ENCODE measurements around the gene SH2D2A. TPM values are rescaled to one million over a fixed set of nuclear protein-coding genes. Genes with fewer than 3 reads are reported as not detected.

SH2D2A gene
- total and polyA plus RNA-seq, 2 donors (not counting 3 experiments of a cell fraction or from before 2014, with no cell fraction given): 0.92 to 1.1 TPM

GRCh38 chr1:156795787-156796186, 20.9 kb downstream of the SH2D2A start:
- dilution Hi-C loops (cut with MboI; ENCODE audit: extremely low pct_ligation_motif_present, low sequenced_read_pairs): no loop called here
- Histone ChIP-seq H4K20me1 (replicated peaks; ENCODE audit: control insufficient read depth, extremely low read depth, insufficient read depth, low read length) (no peaks in the 10 kb centered on the region), H3K4me3 (replicated peaks in 1 of 3; ENCODE audit: insufficient read depth in 1 of 3, low read depth in 1 of 3, low read length in 3 of 3) (no peak overlapping the region), H3K27ac (ENCODE audit: insufficient read depth, low read depth, low read length) (no peak overlapping the region), H3K4me1 (ENCODE audit: control insufficient read depth, extremely low read depth, insufficient read depth, low read length) (no peaks in the 10 kb centered on the region), H3K36me3 (ENCODE audit: control insufficient read depth in 2 of 2, extremely low read depth in 1 of 2, insufficient read depth in 2 of 2, low read length in 2 of 2) (peaks cover 33 to 47% of the 10 kb centered on the region in 2 experiments), H3K4me2 (ENCODE audit: insufficient read depth, low read length) (no peak overlapping the region), H3K9me1 (replicated peaks; ENCODE audit: control insufficient read depth, extremely low read depth, insufficient read depth, low read length) (no peaks in the 10 kb centered on the region), H3K27me3 (ENCODE audit: control insufficient read depth in 2 of 2, insufficient read depth in 2 of 2, low read length in 2 of 2) (no peaks in the 10 kb centered on the region), H2AFZ (ENCODE audit: low read depth, low read length) (no peak overlapping the region), H3K9me3 (replicated peaks; ENCODE audit: control insufficient read depth, insufficient read depth, low read length) (no peaks in the 10 kb centered on the region), H3K79me2 (ENCODE audit: control insufficient read depth, insufficient read depth, low read length) (no peaks in the 10 kb centered on the region), H3K9ac (replicated peaks; ENCODE audit: extremely low read depth, insufficient read depth, low read length) (no peak overlapping the region)
- no peak for TF ChIP-seq GATA2 (IDR thresholded peaks at IDR 0.05; ENCODE audit: insufficient read depth, insufficient read length, low read depth, low read length)
- no peak for TF ChIP-seq POLR2AphosphoS5 (IDR thresholded peaks at IDR 0.05; ENCODE audit: insufficient read depth, low read depth, low read length)
- no peak for TF ChIP-seq JUN (IDR thresholded peaks at IDR 0.05; ENCODE audit: borderline replicate concordance, insufficient read depth, insufficient read length, low read depth)
- no peak for TF ChIP-seq MAX (IDR thresholded peaks at IDR 0.05; ENCODE audit: insufficient read depth, insufficient read length)
- no peak for TF ChIP-seq FOS (IDR thresholded peaks at IDR 0.05; ENCODE audit: borderline replicate concordance, insufficient read depth, low read length)
- TF ChIP-seq POLR2A (IDR thresholded peaks at IDR 0.05; ENCODE audit: low read depth, low read length): no peak
- no peak for TF ChIP-seq EZH2 (IDR thresholded peaks at IDR 0.05; ENCODE audit: borderline replicate concordance, low read depth, low read length, severe bottlenecking)
- no peak for TF ChIP-seq CTCF (IDR thresholded peaks at IDR 0.05; ENCODE audit: extremely low read depth in 1 of 2, insufficient read depth in 1 of 2, low read depth in 1 of 2, low read length in 2 of 2)
- no peak for TF ChIP-seq MYC (IDR thresholded peaks at IDR 0.05; ENCODE audit: low read depth, low read length)
- DNase-seq (ENCODE audit: low read depth, low spot score) (no peak), FAIRE-seq (no peak)
- ChIA-PET CTCF (interaction anchor here (0.9 to 5.6 kb wide), 14 partner anchors 8 to 132 kb away, joined by 3 to 125 read pairs (median 7); partner anchors contain the start of genes INSRR, ISG20L2, METTL25B and NTRK1), POLR2A (no interaction called here)
- BruUV-seq (replicated peaks): no TSS peak
- intact Hi-C loops (cut with micrococcal nuclease): no loop called here

Data from endothelial cell of umbilical vein (primary cell).